Ureter (tissue), 1 donor: ENCODE measurements around the gene SLC26A2. TPM values are rescaled to one million over a fixed set of nuclear protein-coding genes. Genes with fewer than 3 reads are reported as not detected.

ENCODE experiments used
- DNase-seq: peaks from one replicate; pipeline ENCODE4 v3.0.0-alpha.2; 2020; ENCODE audit warnings: low spot score
- total RNA-seq: library from RNA; stranded (reverse); gene quantifications from one replicate; pipeline ENCODE4 v1.2.4, GENCODE V29; 2023
- donor health status: DM: yes; HTN: yes; CAD: no.

SLC26A2 gene
- total RNA-seq, 1 donor from 2014 or later, result 20.9 TPM

DNA sequence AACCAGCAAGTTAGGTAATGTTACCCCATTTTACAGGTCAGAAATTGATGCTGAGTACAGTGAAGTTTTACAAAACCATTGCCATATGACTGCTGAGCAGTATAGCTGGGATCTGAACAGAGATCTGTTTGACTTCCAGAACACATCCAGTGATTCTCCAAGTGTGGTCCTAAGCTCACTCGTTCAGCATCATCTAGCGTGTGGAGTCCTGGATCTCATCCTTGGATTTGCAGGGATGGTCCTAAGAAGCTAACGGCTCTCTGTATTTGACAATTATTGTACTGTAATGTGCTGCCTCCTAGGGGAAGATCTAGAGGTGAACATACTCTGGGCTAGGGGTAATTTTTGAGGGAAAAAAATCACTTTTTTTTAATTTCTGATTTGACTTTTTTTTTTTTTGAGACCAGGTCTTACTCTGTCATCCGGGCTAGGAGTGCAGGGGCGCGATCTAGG is 1.4 kb downstream of the SLC26A2 start:
- DNase-seq, result no peak

- no peak for DNase-seq
Observed at GRCh38 chr5:149962601-149963300, 2.2 kb downstream of the SLC26A2 start.

- DNase-seq, result no peak
Observed at GRCh38 chr5:149963729-149964128, 3.2 kb downstream of the SLC26A2 start.

DNA sequence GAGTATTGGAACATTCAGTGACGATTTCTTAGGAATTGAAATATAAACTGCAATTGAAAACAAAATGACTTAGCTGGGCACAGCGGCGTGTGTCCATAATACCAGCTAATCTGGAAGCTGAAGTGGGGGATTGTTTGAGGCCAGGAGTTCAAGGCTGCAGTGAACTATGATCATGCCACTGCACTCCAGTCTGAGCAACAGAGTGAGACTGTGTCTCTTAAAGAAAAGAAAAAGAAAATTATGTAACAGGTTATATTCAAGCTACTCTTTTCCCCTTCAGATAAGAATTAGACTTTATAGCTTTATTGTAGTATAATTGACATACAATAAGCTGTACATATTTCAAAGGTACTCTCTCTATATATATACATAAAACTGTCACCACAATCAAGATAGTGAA is 6.4 kb downstream of the SLC26A2 start:
- DNase-seq, result no peak

DNA sequence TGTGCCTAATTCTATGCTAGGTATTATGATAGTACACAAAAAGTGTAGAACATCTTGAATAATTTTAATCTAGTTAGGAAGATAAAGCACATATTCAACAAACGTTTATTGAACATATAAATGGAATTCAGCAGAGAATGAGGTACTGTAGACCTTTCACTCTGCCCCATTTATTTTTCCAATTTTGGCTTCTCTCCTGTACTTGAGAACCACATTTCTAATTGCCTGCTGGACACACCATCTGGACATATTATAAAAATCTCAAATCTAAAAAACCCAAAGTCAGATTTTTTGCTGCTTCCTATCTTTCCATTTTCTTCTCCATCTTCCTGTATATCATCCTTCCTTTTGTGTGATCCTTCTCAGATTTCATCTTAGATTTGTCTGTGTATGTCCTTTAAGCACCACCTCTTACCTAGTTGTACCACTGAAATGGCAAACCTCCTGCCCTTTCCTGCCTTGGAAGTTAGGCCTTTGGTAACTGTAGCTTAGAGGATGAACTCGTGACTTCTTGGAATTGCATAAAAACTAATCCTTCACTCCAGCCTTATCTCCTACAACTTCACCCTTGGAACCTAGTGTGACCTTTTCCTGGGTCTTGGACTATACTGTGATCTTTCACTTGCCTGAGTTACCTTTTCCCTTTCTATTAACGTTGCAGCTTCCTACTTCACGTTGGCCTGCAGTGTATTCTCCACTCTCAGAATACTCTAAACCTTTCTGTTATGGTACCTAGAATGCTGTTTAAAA is 8.8 kb downstream of the SLC26A2 start:
- no peak for DNase-seq

- no peak for DNase-seq
Observed at GRCh38 chr5:149975409-149975808, 14.9 kb downstream of the SLC26A2 start.

DNA sequence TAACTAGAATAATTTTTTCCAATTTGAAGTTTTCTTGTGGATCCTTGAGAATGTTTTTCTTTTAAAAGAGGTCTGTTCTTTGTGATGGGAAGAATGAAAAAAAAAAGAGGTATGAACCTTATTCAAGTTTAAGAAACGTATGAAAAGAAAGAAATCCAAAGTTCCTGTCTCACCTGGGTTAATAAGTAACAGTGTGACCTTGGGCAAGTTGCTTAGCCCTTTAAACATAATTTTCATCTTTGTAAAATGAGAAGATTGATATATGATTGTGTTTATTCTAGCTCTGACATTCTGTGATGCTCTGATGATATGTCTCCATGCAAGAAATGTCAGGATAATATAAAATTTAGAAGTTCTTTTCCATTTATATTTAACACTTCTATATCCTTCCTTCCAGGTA is 19.3 kb downstream of the SLC26A2 start:
- DNase-seq, result no peak

GRCh38 chr5:149981206-149981605 is 20.6 kb downstream of the SLC26A2 start:
- no peak for DNase-seq

GRCh38 chr5:149982505-149982904 is 21.9 kb downstream of the SLC26A2 start:
- DNase-seq, result no peak

DNA sequence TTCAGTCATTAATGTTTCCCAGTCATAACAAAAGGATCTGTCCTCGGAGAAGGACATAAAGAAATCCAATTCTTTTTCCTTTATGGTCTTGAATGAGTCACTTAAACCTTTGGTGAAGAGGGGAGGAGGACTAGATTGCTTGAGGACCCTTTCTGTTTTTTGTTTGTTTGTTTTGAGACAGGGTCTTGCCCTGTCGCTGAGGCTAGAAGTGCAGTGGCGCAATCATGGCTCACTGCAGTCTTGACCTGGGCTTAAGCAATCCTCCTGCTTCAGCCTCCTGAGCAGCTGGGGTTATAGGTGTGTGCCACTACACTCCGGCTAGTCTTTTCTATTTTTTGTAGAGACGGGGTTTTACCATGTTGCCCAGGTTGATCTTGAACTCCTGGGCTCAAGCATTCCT is 27.6 kb downstream of the SLC26A2 start:
- DNase-seq, result no peak

DNA sequence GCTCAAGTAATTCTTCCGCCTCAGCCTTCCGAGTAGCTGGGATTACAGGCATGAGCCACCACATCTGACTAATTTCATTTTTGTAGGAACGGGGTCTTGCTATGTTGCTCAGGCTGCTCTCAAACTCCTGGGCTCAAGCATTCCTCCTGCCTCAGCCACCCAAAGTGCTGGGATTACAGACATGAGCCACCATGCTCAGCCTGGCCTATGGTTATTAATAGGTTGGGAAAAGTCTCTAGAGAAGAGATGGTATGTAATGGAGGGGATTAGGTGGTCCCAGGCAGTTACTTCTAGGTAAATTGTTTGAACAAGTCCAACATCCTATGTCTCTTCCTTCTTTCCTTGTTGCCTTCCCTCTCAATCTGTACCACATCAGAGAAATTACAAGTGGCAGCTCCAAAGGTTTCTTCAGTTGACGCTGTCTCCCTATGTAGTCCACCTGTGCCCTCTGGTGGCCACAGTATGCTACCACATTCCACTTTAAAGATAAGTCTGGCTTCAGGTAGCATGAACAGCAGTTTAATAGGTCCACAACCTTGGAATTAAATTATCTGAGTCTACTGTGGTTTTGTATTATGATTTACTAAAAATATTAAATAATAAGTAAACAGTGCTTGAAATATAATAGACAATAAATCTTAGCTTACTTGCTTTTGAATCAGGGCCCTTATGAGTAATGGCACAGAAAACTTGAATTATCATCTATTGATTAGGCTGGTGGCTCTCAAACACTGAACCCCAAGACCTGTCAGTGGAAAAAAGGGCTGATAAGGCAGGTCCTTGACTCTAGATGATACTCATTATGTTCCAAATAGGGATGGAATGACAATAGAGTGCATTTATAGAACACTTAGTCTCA is 30.2 kb downstream of the SLC26A2 start:
- DNase-seq, result peak; percentile 76

- DNase-seq, result no peak
Observed at GRCh38 chr5:149993471-149993870, 32.9 kb downstream of the SLC26A2 start.

- DNase-seq, result no peak
Observed at GRCh38 chr5:149995385-149996204, 35.0 kb downstream of the SLC26A2 start.

- DNase-seq, result no peak
Observed at GRCh38 chr5:149996205-149996890, 35.8 kb downstream of the SLC26A2 start.

- no peak for DNase-seq
Observed at GRCh38 chr5:149998281-149998680, 37.7 kb downstream of the SLC26A2 start.

DNA sequence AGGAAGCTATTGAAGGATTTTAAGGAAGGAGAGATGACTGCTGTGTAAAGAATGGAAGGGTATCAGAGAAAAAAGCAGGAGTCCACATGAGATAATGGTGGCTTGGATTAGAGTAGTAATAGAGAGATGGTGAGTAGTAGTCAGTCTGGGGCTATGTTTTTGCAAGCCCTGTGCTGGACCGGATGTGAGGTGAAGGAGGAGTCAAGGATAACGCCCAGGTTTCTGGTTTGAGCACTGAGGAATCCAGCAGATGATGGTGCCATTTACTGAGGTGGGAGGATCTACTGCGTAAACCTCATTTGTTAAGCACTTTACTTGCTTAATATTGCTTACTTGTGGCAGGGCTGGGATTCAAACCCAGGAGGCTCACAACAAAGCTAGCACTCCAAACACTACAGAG is 38.8 kb downstream of the SLC26A2 start:
- no peak for DNase-seq

DNA sequence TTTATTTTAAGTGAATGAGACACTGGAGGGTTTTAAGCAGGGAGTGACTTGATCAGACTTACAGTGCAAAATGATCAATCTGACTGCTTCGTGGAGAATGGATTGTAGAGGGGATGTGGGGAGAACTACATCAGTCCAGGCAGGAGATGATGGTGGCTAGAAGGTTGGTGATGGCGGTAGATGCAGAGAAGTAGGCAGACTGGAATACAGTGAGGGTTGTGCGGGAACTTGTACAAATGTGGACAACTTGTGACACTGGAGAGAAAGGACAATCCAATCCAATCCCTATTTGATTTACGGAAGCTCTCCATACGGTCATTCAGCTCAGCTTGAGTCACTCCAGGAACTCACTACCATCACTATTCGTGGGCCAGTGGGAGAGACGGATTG is 39.3 kb downstream of the SLC26A2 start:
- no peak for DNase-seq

GRCh38 chr5:150000256-150000989 is 39.9 kb downstream of the SLC26A2 start, which contains the start of the genes HMGXB3 and TIGD6:
TSS of gene HMGXB3 (plus strand) at chr5:150000739. CDS start at chr5:150004853, 4,114 bp downstream.
TSS of gene TIGD6 (minus strand) at chr5:150000654. CDS start at chr5:149996348, 4,306 bp downstream.
- peak; percentile 96 for DNase-seq

DNA sequence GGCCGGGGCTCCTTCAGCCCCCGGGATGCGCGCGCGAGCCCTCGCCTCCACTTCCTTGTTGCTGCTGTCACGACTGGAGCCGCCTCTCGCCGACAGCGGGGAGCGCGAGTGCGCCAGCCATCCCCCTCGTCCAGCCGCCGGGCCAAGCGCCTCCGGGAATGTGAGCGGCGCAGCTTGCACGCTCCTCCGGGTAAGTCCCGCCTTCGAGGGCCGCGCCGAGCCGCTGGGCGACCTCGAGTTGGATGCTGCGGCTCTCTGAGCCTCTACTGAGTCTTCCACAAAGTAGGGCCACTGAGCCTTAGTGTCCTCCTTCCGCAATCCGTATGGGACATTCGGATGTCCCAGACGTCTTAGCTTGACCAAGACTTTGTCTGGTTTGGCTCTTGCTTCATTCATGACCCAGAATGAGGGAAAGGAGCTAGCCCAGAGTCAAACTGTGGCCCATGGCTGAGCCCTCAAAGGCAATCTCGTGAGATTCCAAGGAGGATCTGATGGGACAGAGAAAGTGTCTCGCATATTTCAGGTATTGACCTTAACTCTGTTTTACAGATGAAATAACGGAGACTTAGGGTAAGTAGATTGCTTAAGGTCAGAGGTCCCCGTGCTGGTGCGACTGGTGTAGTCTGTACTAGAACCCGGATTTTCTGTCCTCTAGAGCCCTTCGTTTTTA is 40.6 kb downstream of the SLC26A2 start:
- DNase-seq, result peak; percentile 57
